GM21367 (cell line): ENCODE measurements around the gene CLTCL1.

Experiments
- ATAC-seq: cut with Tn5 transposase; IDR thresholded peaks from one replicate; pipeline ENCODE4 v1.9.1; 2021; ENCODE audit not compliant: unreplicated experiment

The CLTCL1 gene

DNA sequence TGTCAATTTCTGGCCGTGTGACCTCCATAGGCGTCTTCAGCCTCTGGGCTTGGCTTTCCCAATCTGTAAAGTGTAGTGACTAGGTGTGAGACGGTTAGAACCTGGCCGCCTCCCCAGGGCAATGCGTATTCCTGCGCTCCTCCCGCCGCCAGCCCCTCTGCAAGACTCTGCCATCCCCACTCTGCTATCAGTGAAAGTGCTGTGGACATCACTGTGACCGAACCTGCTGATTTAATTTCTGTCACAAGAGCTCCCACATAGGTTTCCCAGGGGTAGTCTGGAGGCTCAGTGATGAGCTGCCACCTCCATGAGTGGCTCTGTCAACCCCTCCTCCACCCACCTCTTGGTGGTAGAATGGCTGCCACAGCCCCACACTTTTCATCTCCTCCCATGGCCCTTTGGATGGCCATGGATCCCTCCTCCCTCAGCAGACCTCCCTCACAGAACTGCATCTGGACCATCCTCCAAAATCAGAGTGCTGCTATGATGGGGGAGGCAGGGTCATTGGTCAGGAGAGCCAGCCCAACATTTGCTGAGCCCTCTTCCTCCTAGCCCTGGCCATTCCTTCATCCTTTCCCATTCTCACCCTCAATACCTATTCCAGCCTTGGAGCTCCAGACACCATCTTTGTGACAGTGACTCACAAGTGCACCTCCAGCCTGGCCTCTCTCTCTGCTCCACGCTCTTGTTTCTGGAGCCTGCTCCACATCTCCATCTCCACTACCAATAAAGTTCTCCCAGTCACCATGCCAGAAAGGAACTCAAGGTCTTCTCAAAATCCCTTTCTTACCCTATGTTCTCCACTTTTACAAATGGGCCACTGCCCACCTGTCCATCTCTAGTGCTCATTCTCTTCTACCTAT, 140.0 kb downstream of the CLTCL1 start:
- no peak for ATAC-seq

DNA sequence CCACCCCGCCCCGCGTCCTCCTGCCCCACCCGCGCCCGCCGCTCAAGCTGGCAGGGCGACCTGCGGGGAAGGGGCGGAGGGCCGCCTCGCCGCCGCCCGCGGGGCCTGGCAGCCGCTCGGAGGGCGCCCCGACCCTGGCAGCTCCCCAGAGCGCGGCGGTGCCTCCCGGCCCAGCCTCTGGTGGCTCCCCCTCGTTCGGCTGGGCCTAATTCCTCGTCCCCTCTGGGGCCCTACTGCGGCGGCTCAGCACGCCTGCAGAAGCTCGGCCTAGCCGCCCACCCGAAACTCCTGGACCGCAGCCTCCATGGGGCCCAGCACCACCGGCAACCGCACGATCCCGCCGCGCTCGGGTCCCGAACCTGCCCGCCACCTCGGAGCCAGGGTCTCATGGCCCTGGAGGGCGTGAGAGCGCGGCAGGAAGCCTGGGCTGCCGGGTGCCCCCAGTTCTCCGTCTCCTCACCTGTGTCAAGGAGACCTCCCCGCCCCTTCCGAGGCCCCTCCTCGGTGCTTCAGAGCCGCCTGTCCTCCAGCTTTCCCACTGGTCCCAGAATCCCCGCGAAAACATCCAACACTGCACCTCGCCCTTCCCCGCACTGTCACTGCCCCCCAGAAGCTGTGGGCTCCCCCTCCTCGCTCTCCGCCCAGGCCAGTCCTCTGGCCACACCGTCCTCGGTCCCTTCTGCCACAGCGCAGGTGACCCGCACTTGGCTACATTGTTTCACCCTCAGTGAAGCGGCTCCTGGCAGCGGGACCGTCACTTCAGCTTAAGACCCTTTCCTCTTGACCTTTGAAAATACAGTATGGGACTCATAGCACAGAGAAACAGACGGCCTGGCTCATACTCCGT, 140.8 kb downstream of the CLTCL1 start:
- no peak for ATAC-seq

GRCh38 chr22:19149991-19150390, 141.5 kb downstream of the CLTCL1 start, which contains the start of gene GSC2:
GSC2 (minus strand) TSS chr22:19150292; CDS start chr22:19150283, 9 bp downstream.
- ATAC-seq, result no peak

DNA sequence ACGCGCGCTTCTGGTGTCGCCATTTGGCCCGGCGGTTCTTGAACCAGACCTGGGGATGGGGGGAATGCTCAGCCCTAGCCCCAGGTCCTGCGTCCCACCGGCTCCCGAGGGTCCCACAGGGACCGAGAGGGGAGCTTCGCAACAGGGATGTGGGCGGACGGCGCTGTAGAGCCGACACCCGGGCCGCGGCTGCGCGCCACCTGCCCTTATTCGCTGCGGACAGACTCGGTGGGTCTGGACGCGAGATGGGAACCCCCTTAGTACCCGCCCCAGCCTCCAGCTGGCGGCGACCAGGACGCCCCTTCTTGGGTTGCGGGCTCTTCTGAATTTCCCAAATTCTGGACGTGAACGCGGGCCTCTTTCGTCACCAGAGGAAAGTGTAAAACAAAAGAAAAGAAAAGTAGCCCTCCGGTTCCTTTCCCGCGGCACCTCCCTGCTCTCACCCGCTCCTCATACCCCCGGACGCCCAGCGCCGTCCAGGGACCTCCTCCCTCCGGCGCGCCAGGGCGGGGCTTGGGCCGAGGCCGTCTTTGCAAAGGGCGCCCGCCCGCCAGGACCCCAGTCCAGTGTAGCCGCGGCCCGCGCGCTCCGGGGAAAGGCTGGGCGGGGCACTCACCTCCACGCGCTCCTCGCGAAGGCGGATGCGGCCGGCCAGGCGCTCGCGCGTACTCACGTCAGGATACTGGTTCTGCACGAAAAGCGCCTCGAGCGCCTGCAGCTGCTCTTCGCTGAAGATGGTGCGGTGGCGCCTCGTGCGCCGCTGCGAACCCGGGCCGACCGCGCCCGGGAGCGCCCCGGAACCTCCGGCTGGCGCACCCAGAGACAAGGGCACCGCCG, 142.3 kb downstream of the CLTCL1 start:
- no peak for ATAC-seq

DNA sequence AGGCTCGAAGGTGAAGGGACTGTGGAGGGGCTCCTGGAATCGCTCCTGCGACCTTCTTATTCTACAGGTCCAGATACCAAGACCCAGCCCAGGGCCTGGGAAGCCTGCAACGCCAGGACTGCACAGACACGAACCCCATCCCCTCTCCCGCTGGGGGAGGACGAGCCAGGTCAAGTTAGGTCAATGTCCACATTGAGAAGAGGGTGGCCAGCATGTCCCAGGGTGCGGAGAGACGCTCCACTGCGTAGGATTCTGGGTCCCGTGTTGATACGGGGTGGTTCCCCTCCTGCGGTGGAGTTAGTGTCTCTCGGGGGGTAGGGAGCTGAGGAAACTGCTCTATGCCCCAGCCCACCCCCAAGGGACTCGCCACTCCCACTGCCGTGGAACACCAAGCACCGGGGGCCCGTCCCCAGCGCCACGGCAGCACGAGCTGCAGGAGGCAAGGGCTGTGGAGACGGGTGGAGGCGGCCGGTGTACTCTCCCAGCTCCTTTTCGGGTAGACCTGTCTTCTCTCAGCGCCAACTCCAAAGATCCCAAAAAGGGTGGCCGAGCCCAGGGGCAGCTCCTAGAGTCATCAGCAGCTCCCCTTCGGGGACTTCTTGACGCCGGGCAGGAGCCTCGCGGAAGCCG, 143.0 kb downstream of the CLTCL1 start:
- ATAC-seq, result no peak

- ATAC-seq, result no peak
These were observed 144.2 kb downstream of the CLTCL1 start for GRCh38 chr22:19147195-19147780.

DNA sequence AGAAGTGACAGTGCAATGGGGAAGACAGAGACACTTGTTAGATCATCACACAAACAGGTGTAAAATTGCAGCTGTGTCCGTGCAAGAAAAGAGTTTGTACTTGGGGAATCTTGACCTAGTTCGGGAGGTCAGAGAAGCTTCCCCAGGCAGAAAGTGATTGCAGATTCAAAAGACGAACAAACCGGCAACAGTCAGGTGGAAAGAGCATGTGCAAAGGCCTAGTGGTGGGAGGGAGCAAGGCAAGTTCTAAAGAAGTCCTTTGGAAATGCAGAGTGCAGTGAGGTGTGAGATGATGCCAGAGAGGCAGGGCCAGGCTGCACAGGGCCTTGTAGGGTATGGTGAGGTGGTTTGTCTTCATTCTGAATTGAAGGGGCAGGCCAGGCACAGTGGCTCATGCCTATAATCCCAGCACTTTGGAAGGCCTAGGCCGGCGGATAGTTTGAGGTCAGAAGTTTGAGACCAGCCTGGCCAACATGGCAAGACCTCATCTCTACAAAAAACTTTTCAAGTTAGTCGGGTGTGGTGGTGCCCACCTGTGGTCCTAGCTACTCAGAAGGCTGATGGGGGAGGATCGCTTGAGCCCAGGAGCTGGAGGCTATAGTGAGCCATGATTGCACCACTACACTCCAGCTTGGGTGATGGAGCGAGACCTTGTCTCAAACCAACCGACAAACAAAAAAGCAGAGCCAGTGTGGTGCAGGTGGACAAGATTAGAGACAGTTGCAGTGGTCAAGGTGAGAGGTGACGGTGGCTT, 145.1 kb downstream of the CLTCL1 start:
- ATAC-seq, result no peak

DNA sequence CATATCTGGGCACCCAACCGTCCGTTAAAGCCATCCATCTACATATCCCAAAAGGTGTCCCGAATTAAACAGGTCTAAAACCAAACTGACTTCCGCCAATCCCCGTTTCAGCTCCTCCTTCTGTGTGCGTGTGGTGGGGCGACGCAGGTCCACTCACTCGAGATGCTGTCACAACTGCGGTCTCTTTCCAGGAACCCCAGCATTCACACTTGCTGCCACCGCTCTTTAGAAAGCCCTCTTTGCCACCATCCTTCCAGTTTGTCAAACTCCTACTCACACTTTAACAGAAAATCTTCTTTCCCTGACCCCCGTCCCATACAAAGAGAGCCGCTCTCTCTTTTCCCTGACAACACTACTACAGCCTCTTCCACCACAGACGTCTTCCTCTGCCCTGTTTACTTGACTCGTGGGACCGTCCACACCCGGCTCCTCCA, 147.5 kb downstream of the CLTCL1 start:
- ATAC-seq, result no peak

DNA sequence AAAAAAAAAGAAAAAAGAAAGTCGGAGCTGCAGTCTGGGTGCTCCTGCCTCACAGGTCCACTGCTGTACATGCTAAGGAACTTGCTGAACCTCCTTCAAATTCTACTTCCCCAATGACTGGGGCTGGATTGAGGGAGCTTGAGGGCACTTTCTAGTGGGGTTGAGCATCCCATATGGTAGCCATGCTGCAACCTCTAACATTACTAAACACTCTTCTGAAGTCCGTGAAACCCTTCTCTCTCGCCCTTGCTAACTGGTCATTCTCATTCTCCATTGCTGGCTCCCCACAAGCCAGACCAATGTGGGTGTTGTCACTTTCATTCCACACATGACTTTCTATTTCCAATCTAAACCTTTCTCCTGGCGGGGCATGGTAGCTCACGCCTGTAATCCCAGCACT, 148.3 kb downstream of the CLTCL1 start:
- no peak for ATAC-seq

DNA sequence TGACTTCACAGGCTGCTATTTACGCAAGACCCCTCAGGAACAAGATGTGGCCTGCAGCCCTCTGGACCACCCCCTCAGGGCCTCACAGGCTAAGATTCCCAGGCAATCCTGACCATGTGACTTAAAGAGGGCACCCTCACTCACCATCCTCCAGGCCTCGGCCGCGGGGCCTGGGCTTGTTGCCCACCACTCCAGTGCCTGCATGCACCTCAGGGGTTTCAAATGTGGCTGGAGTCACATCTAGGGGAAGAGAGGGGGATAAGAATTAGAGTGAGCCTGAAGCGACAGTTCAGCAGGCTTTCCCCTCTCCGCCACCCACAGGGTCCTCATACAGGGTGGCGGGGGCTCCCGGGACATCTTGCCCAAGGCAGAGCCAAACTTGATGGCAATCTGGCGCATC, 149.1 kb downstream of the CLTCL1 start:
- no peak for ATAC-seq

DNA sequence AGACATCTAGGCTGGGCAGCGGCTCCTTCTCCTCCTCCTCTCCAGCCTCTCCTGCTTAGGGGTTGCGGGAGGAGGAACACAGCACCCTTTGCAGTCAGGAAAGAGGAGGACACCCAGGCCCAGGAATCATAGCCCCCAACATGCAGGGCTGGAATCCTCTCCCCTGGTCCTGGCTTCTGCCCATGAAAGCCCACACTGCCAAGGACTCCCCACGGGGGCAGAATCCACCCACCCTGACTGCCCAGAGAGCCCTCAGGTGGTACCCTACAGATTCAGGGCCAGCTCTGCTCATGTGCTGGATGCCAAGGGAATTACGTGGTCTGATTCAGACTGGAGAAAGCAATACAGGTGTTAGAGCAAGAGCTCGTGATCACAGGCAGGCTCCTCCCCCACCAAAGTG, 151.5 kb downstream of the CLTCL1 start:
- no peak for ATAC-seq

GRCh38 chr22:19139001-19139356, 152.5 kb downstream of the CLTCL1 start:
- no peak for ATAC-seq

DNA sequence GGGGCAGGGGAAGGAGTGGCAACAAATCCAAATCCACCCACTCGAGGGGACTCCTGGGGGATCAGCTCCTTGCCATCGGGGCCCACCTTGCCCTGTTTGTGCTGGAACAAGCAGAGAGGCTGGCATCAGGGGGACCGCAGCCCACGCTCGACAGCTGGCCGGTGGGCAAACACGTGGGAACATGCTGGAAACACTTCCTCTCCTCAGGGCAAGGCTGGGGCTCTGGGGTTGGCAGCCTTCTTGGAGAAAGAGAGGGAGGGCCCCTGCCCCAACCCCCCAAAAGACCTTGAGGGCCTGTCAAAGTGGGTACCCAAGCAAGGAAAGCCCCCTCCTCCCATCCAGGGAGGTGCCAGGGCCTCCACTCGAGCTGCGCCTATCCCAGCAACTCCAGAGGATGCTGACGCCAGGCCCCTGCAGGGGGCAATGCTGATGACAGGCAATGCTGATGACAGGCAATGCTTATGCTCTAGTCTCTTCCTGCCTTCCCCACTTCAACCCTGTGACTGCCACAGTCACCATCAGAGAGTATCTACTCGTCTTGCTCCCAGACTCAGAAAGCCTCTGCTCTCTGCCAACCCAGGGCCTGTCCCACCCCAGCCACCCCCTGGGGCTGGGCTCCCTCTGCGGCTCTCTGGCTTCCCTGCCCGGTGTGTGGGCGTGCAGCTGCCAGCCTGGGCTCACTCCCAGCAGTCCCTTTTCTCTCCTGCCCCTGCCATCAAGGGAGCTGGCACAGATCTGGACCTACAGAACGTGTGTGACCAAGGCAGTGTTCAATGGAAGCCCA, 153.1 kb downstream of the CLTCL1 start:
- no peak for ATAC-seq

DNA sequence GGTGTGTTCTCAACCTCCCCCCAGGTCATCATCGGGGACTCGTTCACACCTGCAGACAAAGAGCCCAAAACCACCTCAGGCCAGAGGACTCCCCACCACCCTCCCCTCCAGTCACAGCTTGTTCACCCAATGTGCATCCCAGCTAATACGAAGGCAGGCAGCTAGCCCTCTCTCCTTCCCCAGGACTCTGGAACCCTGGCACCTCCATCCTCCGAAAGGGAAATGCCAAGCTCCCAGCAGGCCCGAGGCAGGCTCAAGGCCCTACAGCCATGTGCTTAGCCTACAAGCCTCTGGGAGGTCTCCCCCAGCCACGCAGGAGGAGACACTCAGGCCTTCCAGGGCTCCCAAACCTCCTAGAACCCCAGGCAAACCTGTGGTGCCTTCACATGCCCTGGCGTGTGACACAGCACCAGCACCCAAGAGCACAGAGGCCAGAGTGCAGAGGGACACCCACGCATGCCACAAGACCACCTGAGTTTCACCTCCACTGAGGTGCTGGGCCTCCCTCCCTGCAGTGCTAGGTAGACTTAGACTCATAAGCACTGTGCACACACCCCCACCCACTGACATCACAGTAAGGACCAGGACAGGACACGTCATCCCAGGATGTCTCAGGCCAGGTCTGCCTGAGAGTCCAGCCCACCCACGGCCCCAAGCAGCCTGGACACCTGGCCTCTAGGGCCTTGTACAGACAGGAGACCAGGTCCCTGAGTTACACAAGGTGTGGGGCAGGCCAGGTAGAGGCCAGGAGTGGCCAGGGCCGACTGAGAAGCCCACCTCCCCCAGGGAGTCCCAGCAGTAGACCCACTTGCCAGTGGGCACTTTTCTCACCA, 153.9 kb downstream of the CLTCL1 start:
- no peak for ATAC-seq

- no peak for ATAC-seq
These were observed 154.6 kb downstream of the CLTCL1 start for GRCh38 chr22:19136915-19137314.

- no peak for ATAC-seq
These were observed 156.6 kb downstream of the CLTCL1 start for GRCh38 chr22:19134874-19135273.

- ATAC-seq, result no peak
These were observed 157.2 kb downstream of the CLTCL1 start for GRCh38 chr22:19134176-19134831.
